ENCODE data around the gene BFAR. TPM values are rescaled to one million over a fixed set of nuclear protein-coding genes. Genes with fewer than 3 reads are reported as not detected.
A peak's percentile ranks its signal among the peaks of the same experiment; 100 is the strongest.
"Not testable (repeated sequence)": the region's sequence is repeated elsewhere in the genome, so short reads cannot be mapped to it uniquely, and the experiment has no call there.

BFAR gene
- total RNA-seq, 1 donor from 2014 or later, result 90.2 TPM

DNA sequence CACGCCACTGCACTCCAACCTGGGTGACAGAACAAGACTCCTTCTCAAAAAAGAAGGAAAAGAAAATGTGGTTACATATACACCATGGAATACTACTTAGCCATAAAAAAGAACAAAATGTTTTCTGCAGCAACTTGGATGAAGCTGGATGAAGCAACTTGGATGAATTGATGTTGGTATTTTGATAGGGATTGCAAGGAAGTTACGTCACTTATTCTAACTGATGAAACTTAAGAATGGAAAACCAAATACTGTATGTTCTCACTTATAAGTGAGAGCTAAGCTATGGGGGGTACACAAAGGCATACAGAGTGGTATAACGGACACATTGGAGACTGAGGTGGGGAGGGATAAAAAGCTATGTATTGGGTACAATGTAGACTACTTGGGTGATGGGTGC, 43.9 kb downstream of the BFAR start:
- TF ChIP-seq, protein P1, sequence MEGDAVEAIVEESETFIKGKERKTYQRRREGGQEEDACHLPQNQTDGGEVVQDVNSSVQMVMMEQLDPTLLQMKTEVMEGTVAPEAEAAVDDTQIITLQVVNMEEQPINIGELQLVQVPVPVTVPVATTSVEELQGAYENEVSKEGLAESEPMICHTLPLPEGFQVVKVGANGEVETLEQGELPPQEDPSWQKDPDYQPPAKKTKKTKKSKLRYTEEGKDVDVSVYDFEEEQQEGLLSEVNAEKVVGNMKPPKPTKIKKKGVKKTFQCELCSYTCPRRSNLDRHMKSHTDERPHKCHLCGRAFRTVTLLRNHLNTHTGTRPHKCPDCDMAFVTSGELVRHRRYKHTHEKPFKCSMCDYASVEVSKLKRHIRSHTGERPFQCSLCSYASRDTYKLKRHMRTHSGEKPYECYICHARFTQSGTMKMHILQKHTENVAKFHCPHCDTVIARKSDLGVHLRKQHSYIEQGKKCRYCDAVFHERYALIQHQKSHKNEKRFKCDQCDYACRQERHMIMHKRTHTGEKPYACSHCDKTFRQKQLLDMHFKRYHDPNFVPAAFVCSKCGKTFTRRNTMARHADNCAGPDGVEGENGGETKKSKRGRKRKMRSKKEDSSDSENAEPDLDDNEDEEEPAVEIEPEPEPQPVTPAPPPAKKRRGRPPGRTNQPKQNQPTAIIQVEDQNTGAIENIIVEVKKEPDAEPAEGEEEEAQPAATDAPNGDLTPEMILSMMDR (IDR thresholded peaks at IDR 0.05), result no peak
- DNase-seq, result no peak
- Histone ChIP-seq H3K4me1 (no peaks in the 10 kb centered on the region), H3K27me3 (ENCODE audit: low read depth) (no peaks in the 10 kb centered on the region), H3K9me3 (no peaks in the 10 kb centered on the region), H3K4me3 (no peak overlapping the region), H3K27ac (no peak overlapping the region), H3K36me3 (no peaks in the 10 kb centered on the region)
- intact Hi-C loops (cut with DNase I), result no loop called here
- ATAC-seq, result no peak

DNA sequence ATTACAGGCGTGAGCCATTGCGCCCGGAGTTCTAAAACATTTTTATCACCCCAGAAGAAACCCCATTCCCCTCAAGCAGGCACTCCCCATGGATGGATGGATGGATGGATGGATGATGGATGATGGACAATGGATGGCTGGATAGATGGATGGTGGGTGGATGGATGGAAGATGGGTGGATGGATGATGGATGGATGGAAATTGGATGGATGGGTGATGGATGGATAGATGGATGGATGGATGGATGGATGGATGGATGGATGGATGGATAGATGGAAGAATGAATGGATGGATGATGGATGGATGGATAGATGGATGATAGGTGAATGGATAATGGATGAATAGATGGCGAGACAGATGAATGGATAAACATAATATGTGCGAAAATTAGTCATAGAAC, 44.9 kb downstream of the BFAR start:
- ATAC-seq, result no peak
- DNase-seq, result no peak

DNA sequence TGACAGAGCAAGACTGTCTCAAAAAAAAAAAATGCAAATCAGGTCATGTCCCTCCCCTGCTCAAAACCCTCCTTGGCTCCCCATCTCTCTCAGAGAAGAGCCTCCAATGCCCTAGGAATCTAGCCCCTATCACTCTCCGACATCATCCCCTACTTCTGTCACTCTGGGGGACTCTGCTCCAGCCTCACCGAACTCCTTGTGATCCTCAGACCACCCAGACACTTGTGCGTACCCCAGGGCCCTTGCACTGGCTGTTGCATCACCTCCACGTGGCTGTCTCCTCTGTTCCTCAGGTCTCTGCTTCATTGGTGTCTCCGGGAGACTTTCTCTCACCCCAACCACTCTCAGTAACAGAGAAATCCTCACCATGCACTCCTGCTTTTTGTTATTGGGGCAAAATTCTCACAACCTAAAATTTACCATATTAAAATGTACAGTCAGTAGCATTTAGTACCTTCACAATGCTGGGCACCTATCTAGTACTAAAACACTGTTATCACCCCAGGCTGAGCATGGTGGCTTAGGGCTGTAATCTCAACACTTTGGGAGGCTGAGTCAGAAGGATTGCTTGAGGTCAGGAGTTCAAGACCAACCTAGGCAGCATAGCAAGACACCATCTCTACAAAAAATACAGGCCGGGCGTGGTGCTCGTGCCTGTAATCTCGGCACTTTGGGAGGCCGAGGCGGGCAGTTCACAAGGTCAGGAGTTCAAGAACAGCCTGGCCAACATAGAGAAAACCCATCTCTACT, 46.2 kb downstream of the BFAR start:
- H3K27me3 ChIP-seq (ENCODE audit: low read depth), result no peaks in the 10 kb centered on the region
- intact Hi-C loops (cut with DNase I), result no loop called here
- no peaks in the 10 kb centered on the region for H3K9me3 ChIP-seq
- no peak overlapping the region for H3K27ac ChIP-seq
- H3K36me3 ChIP-seq, result no peaks in the 10 kb centered on the region
- no peak overlapping the region for H3K4me3 ChIP-seq
- TF ChIP-seq, protein P1 (IDR thresholded peaks at IDR 0.05), result no peak
- DNase-seq, result no peak
- ATAC-seq, result no peak
- H3K4me1 ChIP-seq, result no peaks in the 10 kb centered on the region

More for the DNA sequence above, 44.9 kb downstream of the BFAR start:
- Histone ChIP-seq H3K27me3 (ENCODE audit: low read depth) (no peaks in the 10 kb centered on the region), H3K9me3 (no peaks in the 10 kb centered on the region), H3K4me1 (no peaks in the 10 kb centered on the region), H3K27ac (no peak overlapping the region), H3K4me3 (no peak overlapping the region), H3K36me3 (no peaks in the 10 kb centered on the region)
- intact Hi-C loops (cut with DNase I), result no loop called here
- TF ChIP-seq, protein P1 (IDR thresholded peaks at IDR 0.05), result no peak

DNA sequence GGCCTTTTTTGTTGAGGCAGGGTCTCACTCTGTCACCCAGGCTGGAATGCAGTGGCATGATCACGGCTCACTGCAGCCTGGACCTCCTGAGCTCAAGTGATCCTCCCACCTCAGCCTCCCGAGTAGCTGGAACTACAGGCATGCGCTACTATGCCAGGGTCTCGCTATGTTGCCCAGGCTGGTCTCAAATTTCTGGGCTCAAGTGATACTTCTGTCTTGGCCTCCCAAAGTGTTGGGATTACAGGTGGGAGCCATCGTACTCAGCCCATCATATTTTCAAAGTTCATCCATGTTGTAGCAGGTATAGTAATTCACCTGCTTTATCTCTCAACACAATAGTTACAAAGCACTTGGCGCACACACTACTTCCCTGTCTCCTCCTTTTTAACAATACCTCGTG, 47.6 kb downstream of the BFAR start:
- H3K4me3 ChIP-seq; H3K9me3 ChIP-seq; H3K27me3 ChIP-seq (ENCODE audit: low read depth); intact Hi-C loops (cut with DNase I); ATAC-seq; H3K36me3 ChIP-seq; H3K27ac ChIP-seq; H3K4me1 ChIP-seq; DNase-seq: not testable (repeated sequence)

DNA sequence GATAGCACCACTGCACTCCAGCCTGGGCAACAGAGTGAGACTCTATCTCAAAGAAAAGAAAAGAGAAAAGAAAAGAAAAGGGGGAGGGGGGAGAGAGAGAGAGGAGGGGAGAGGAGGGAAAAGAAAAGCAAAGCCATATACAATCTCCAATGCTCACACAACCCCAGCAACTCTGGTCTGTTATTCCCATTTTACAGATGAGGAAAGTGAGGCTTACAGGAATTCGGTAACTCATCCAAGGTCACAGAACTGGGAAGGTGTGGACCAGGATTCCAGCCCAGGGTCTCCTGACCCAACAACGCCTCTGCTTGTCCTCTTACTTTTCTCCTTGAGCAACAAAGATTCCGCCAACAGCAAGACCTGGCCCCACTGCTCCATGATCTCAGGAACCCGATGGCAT, 48.4 kb downstream of the BFAR start:
- no peaks in the 10 kb centered on the region for H3K9me3 ChIP-seq
- no peak for ATAC-seq

DNA sequence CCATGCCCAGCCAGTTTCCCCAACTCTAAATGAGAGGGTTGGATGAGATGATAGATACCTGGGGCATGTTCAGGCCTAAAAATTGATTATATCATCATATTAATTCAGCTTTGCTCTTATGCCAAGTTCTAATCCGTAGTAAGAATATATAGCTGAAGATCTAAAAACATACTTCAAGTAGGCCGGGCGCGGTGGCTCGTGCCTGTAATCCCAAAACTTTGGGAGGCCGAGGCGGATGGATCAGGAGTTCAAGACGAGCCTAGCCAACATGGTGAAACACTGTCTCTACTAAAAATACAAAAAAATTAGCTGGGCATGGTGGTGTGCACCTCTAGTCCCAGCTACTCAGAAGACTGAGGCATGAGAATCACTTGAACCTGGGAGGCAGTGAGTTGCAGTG, 49.4 kb downstream of the BFAR start:
- TF ChIP-seq, protein P1 (IDR thresholded peaks at IDR 0.05), result no peak
- DNase-seq (no peak), ATAC-seq (no peak)
- H3K27ac ChIP-seq, result no peak overlapping the region
- no peaks in the 10 kb centered on the region for H3K36me3 ChIP-seq
- intact Hi-C loops (cut with DNase I), result no loop called here
- no peak overlapping the region for H3K4me3 ChIP-seq
- H3K27me3 ChIP-seq (ENCODE audit: low read depth), result no peaks in the 10 kb centered on the region
- H3K4me1 ChIP-seq, result no peaks in the 10 kb centered on the region
- no peaks in the 10 kb centered on the region for H3K9me3 ChIP-seq

More for the DNA sequence above, 48.4 kb downstream of the BFAR start:
- Histone ChIP-seq H3K27me3 (ENCODE audit: low read depth) (no peaks in the 10 kb centered on the region), H3K4me1 (no peaks in the 10 kb centered on the region), H3K36me3 (no peaks in the 10 kb centered on the region), H3K4me3 (no peak overlapping the region), H3K27ac (no peak overlapping the region)
- DNase-seq, result no peak
- TF ChIP-seq, protein P1 (IDR thresholded peaks at IDR 0.05), result no peak
- intact Hi-C loops (cut with DNase I), result no loop called here

DNA sequence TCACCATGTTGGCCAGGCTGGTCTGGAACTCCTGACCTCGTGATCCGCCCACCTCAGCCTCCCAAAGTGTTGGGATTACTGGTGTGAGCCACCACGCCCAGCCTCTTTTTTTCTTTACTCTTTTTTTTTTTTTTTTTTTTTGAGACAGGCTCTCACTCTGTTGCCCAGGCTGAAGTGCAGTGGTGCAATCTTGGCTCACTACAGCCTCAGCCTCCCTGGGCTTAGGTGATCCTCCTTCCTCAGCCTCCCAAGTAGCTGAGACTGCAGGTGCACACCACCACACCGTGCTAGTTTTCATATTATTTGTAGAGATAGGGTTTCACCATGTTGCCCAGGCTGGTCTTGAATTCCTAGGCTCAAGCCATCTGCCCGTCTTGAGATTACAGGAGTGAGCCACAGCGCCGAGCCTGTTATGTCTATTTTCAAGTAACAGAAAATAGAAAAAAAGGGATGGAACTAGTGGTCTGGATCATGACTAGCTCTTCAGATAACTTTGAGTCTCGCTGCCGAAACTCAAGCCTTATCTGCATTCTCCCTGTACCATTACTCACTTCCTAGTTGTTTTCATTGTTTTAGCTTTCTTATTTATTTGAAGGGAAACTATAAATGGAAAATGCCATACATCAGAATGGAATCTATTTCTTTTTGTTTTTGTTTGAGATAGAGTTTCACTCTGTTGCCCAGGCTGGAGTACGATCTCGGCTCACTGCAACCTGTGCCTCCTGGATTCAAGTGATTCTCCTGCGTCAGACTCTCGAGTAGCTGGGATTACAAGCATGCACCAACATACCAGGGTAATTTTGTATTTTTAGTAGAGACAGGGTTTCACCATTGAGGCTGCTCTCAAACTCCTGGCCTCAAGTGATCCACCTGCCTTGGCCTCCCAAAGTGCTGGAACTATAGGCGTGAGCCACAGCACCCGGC, 53.4 kb downstream of the BFAR start:
- H3K9me3 ChIP-seq; intact Hi-C loops (cut with DNase I); DNase-seq; H3K4me3 ChIP-seq; H3K36me3 ChIP-seq; H3K4me1 ChIP-seq; H3K27me3 ChIP-seq (ENCODE audit: low read depth): not testable (repeated sequence)
- peak; percentile 76 to 97 for ATAC-seq
- peak overlapping the region; percentile 50 for H3K27ac ChIP-seq

DNA sequence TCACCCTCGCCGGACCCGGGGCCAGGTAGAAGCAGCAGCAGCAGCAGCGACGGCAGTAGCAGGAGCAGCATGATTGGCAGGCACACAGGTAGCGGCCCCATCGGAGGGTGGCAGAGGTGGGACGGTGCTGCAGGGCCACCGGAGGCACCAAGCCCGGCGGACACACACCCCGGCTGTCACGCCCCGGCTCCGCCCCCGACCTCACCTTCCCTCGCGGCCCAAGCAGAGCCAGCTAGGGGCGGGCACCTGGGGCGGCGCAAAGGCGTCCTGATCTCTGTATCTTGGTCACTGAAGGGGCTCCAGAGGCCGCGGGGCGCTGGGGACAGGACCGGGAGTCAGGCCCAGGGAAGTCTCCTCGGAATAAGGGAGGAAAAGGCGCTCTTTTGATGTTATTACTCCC, 61.4 kb downstream of the BFAR start, which contains the start of gene PLA2G10:
Gene PLA2G10, minus strand, starts transcription at position 180 of the 400 bp plus-strand sequence. Its CDS starts 79 bp downstream, at position 101.
- peak; percentile 85 to 92 for ATAC-seq
- H3K27ac ChIP-seq; intact Hi-C loops (cut with DNase I); H3K4me3 ChIP-seq; H3K27me3 ChIP-seq (ENCODE audit: low read depth); H3K36me3 ChIP-seq; H3K4me1 ChIP-seq; H3K9me3 ChIP-seq; DNase-seq: not testable (repeated sequence)
